HCT116 (cell line): ENCODE data around the gene LHPP. TPM values are rescaled to one million over a fixed set of nuclear protein-coding genes. Genes with fewer than 3 reads are reported as not detected.

Source experiments
- ATAC-seq: fragments of 200-7000 bp; cut with Tn5 transposase; 2 replicates; pipeline ENCODE4 v1.9.1; 2020; ENCODE audit warnings: mild to moderate bottlenecking, moderate library complexity
- BruUV-seq: library from RNA; stranded (reverse); fragments of 400-500 nt; replicated peaks from 2 replicates; lab custom pipeline; 2021; lab: Mats Ljungman, UMichigan
- CTCF ChIA-PET: fragments of 300-600 bp; sonication (Branson Sonifier 250); formaldehyde crosslinking; loops from one replicate; lab custom pipeline; 2021; ENCODE audit warnings: antibody characterized with exemption; lab: Charles Lee
- POLR2A ChIA-PET: fragments of 300-600, 350-600 bp; sonication (Branson Sonifier 250); formaldehyde crosslinking; loops from one replicate; lab custom pipeline; 2021; ENCODE audit warnings: antibody characterized with exemption; lab: Charles Lee
- RAD21 ChIA-PET, 2 experiments: fragments of 300-600 bp; sonication (Branson Sonifier 250); formaldehyde crosslinking; loops; one replicate each; lab custom pipeline; 2023; ENCODE audit warnings: low total read pairs in 2 of 2; ENCODE audit not compliant: uncharacterized antibody in 2 of 2, unreplicated experiment in 2 of 2, low non-redundant PET in 1 of 2; lab: Charles Lee
- DNase-seq: peaks from one replicate; pipeline ENCODE4 v3.0.0-alpha.2; 2010; ENCODE audit warnings: low read depth, low spot score
- H2AFZ ChIP-seq: fragments of 200-600 bp; shearing (Covaris generic), sonication (generic); 2 replicates; pipeline ENCODE4 v1.6.1; 2017; ENCODE audit warnings: low read depth, mixed run types, mixed read lengths, antibody characterized with exemption, low read length; ENCODE audit not compliant: poor library complexity, severe bottlenecking
- H3K27ac ChIP-seq: 2 replicates; pipeline ENCODE4 v1.5.1; 2012; ENCODE audit warnings: low read depth, low read length
- H3K27me3 ChIP-seq: fragments of 200-600 bp; sonication (generic); 2 replicates; pipeline ENCODE4 v1.6.1; 2016; ENCODE audit warnings: mixed run types, low read length, mixed read lengths; ENCODE audit not compliant: insufficient read depth
- H3K36me3 ChIP-seq, 2 experiments: fragments of 200-500 bp in 1 of 2; fragments of 200-600 bp in 1 of 2; sonication (Bioruptor generic) in 1 of 2; sonication (generic) in 1 of 2; 2 replicates each; pipeline versions ENCODE4 v1.5.1 to v1.6.1; 2014 to 2016; ENCODE audit warnings: low read length in 2 of 2, inconsistent platforms in 1 of 2, mixed read lengths in 1 of 2, mixed run types in 1 of 2; ENCODE audit not compliant: insufficient read depth in 2 of 2, control insufficient read depth in 1 of 2
- H3K4me1 ChIP-seq, 2 experiments: fragments of 200-600 bp in 1 of 2; sonication (generic) in 1 of 2; 2 replicates each; pipeline versions ENCODE4 v1.5.1 to v1.6.1; 2012 to 2017; ENCODE audit warnings: low read length in 2 of 2, inconsistent platforms in 1 of 2, mild to moderate bottlenecking in 1 of 2, mixed read lengths in 1 of 2, mixed run types in 1 of 2, moderate library complexity in 1 of 2; ENCODE audit not compliant: insufficient read depth in 2 of 2, control insufficient read depth in 1 of 2
- H3K4me2 ChIP-seq: fragments of 200-600 bp; sonication (generic); 2 replicates; pipeline ENCODE4 v1.6.1; 2017; ENCODE audit warnings: mixed run types, low read length, mixed read lengths
- H3K4me3 ChIP-seq, 2 experiments: fragments of 200-600 bp in 1 of 2; sonication (generic) in 1 of 2; replicated peaks in 1 of 2; 2 replicates each; pipeline ENCODE4 v1.5.1; 2011 to 2016; ENCODE audit warnings: low read length in 2 of 2, control low read depth in 1 of 2, low read depth in 1 of 2, mild to moderate bottlenecking in 1 of 2, mixed read lengths in 1 of 2, mixed run types in 1 of 2
- H3K79me2 ChIP-seq: fragments of 200-600 bp; sonication (generic); 2 replicates; pipeline ENCODE4 v1.6.1; 2017; ENCODE audit warnings: mild to moderate bottlenecking, mixed run types, low read length, moderate library complexity, mixed read lengths; ENCODE audit not compliant: insufficient read depth
- H3K9ac ChIP-seq: fragments of 200-600 bp; sonication (generic); 2 replicates; pipeline ENCODE4 v1.6.1; 2016; ENCODE audit warnings: low read length, mixed read lengths
- H3K9me2 ChIP-seq: fragments of 200-600 bp; sonication (generic), shearing (Covaris generic); 2 replicates; pipeline ENCODE4 v1.6.1; 2017; ENCODE audit warnings: mixed run types, mild to moderate bottlenecking, moderate library complexity; ENCODE audit not compliant: insufficient read depth
- H3K9me3 ChIP-seq, 2 experiments: fragments of 200-500 bp in 1 of 2; fragments of 200-600 bp in 1 of 2; sonication (Bioruptor generic) in 1 of 2; sonication (generic) in 1 of 2; 2 replicates each; pipeline ENCODE4 v1.6.1; 2014 to 2017; ENCODE audit warnings: low read length in 2 of 2, mixed read lengths in 2 of 2, inconsistent platforms in 1 of 2, low read depth in 1 of 2, mild to moderate bottlenecking in 1 of 2, mixed run types in 1 of 2, moderate library complexity in 1 of 2; ENCODE audit not compliant: control insufficient read depth in 1 of 2, insufficient read depth in 1 of 2
- H4K20me1 ChIP-seq: fragments of 200-600 bp; sonication (generic), shearing (Covaris generic); 2 replicates; pipeline ENCODE4 v1.6.1; 2017; ENCODE audit warnings: mixed run types, mild to moderate bottlenecking, moderate library complexity; ENCODE audit not compliant: insufficient read depth
- CEBPB ChIP-seq: IDR thresholded peaks from 2 replicates; pipeline ENCODE4 v1.6.1; 2012; ENCODE audit warnings: low read depth
- ELF1 ChIP-seq: IDR thresholded peaks from 2 replicates; pipeline ENCODE4 v1.6.1; 2012; ENCODE audit warnings: low read depth, borderline replicate concordance
- EZH2phosphoT487 ChIP-seq: fragments of 200-600 bp; IDR thresholded peaks from 2 replicates; pipeline ENCODE4 v1.6.1; 2018; ENCODE audit warnings: antibody characterized with exemption, borderline replicate concordance
- FOSL1 ChIP-seq: IDR thresholded peaks from 2 replicates; pipeline ENCODE4 v1.6.1; 2012; ENCODE audit warnings: low read depth
- POLR2A ChIP-seq: IDR thresholded peaks from 2 replicates; pipeline ENCODE4 v1.7.0; 2011; ENCODE audit warnings: borderline replicate concordance; ENCODE audit not compliant: insufficient read depth, insufficient read length; ENCODE audit errors: extremely low read depth
- POLR2AphosphoS5 ChIP-seq: IDR thresholded peaks from 2 replicates; pipeline ENCODE4 v1.6.1; 2011; ENCODE audit warnings: mild to moderate bottlenecking, low read depth, low read length, moderate library complexity
- RAD21 ChIP-seq: IDR thresholded peaks from 2 replicates; pipeline ENCODE4 v1.6.1; 2012; ENCODE audit warnings: low read depth, mild to moderate bottlenecking
- SIN3A ChIP-seq: IDR thresholded peaks from 2 replicates; pipeline ENCODE4 v1.6.1; 2012; ENCODE audit warnings: low read depth
- SP1 ChIP-seq: IDR thresholded peaks from 2 replicates; pipeline ENCODE4 v1.6.1; 2012; ENCODE audit warnings: low read depth
- SRF ChIP-seq: IDR thresholded peaks from 2 replicates; pipeline ENCODE4 v1.6.1; 2012; ENCODE audit warnings: low read depth
- YY1 ChIP-seq: IDR thresholded peaks from 2 replicates; pipeline ENCODE4 v1.6.1; 2011; ENCODE audit warnings: low read length, low read depth, moderate library complexity, mild to moderate bottlenecking; ENCODE audit not compliant: insufficient replicate concordance; ENCODE audit errors: extremely low read depth
- intact Hi-C: fragments of 100-400 bp; cut with micrococcal nuclease; formaldehyde crosslinking; loops from 2 replicates; pipeline ENCODE4 v1.10.0; 2022
- total RNA-seq: library from RNA; stranded (reverse); gene quantifications from one replicate; pipeline ENCODE4 v1.2.1, GENCODE V29; 2021; ENCODE audit not compliant: unreplicated experiment
- TF ChIP-seq, protein P1 (sequence below): IDR thresholded peaks from 2 replicates; pipeline ENCODE4 v1.6.1; 2012; ENCODE audit warnings: low read depth
- TF ChIP-seq, protein P2 (sequence below): IDR thresholded peaks from 2 replicates; pipeline ENCODE4 v1.6.1; 2012
- TF ChIP-seq, protein P3 (sequence below): IDR thresholded peaks from 2 replicates; pipeline ENCODE4 v1.6.1; 2012

The LHPP gene
- total RNA-seq, 1 experiment from 2014 or later = 45.8 TPM

DNA sequence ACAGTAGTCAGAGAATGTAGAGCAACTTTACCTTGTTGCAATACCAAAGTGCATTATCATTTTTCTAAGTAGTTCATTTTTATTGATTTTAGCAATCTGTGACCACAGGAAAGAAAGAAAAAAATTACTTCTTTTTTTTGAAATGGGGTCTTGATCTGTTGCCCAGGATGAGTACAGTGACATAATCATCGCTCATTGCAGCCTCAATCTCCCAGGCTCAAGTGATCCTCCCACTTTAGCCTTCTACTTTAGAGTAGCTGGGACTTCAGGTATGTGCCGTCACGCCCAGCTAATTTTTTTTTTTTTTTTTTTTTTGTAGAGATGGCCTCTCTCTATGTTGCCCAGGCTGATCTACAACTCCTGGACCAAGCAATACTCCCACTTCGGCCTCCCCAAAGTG lies 31.5 kb upstream of the LHPP start (continued):
- TF ChIP-seq, protein P1, sequence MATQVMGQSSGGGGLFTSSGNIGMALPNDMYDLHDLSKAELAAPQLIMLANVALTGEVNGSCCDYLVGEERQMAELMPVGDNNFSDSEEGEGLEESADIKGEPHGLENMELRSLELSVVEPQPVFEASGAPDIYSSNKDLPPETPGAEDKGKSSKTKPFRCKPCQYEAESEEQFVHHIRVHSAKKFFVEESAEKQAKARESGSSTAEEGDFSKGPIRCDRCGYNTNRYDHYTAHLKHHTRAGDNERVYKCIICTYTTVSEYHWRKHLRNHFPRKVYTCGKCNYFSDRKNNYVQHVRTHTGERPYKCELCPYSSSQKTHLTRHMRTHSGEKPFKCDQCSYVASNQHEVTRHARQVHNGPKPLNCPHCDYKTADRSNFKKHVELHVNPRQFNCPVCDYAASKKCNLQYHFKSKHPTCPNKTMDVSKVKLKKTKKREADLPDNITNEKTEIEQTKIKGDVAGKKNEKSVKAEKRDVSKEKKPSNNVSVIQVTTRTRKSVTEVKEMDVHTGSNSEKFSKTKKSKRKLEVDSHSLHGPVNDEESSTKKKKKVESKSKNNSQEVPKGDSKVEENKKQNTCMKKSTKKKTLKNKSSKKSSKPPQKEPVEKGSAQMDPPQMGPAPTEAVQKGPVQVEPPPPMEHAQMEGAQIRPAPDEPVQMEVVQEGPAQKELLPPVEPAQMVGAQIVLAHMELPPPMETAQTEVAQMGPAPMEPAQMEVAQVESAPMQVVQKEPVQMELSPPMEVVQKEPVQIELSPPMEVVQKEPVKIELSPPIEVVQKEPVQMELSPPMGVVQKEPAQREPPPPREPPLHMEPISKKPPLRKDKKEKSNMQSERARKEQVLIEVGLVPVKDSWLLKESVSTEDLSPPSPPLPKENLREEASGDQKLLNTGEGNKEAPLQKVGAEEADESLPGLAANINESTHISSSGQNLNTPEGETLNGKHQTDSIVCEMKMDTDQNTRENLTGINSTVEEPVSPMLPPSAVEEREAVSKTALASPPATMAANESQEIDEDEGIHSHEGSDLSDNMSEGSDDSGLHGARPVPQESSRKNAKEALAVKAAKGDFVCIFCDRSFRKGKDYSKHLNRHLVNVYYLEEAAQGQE = no peak
- no peak for TF ChIP-seq SIN3A
- no peak for TF ChIP-seq EZH2phosphoT487
- TF ChIP-seq, protein P2, sequence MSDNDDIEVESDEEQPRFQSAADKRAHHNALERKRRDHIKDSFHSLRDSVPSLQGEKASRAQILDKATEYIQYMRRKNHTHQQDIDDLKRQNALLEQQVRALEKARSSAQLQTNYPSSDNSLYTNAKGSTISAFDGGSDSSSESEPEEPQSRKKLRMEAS = no peak
- no peak for TF ChIP-seq YY1
- no peak for TF ChIP-seq SP1

DNA sequence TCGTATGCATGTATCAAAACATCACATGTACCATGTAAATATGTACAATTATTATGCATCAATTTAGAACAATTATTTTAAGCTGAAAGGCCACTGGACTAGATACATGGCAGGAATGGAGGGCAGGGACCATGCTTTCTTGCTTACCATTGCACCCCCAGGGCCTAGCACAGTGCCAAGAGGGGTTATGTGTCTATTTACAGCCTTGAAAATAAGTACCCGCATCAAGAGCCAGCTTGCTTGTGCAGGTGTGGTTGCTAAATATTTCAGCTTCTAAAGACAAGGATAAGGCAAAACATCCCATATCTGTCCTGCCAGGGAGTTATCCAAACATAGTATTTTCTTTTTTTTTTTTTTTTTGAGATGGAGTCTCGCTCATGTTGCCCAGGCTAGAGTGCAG lies 28.2 kb upstream of the LHPP start:
- H3K27ac ChIP-seq = no peak overlapping the region
- H3K27me3 ChIP-seq = no peaks in the 10 kb centered on the region
- H4K20me1 ChIP-seq = no peaks in the 10 kb centered on the region
- no peak overlapping the region for H3K4me2 ChIP-seq
- H3K9me3 ChIP-seq = no peaks in the 10 kb centered on the region
- H3K4me3 ChIP-seq = no peak overlapping the region
- peaks cover 2 to 16% of the 10 kb centered on the region in 2 experiments; a peak in 2 of 4 replicates for H3K4me1 ChIP-seq
- H3K9ac ChIP-seq = no peak overlapping the region
- ATAC-seq = no peak
- H3K36me3 ChIP-seq = no peaks in the 10 kb centered on the region
- H3K9me2 ChIP-seq = no peaks in the 10 kb centered on the region
- DNase-seq = no peak
- ChIA-PET CTCF (interaction anchor here (0.7 to 1.4 kb wide), 3 partner anchors 12 to 435 kb away, joined by 3 to 5 read pairs (median 4); no protein-coding TSS in a partner anchor), RAD21 (interaction anchor here in 1 of 2 experiments (0.7 kb wide), 1 partner anchor 439 kb away, joined by 5 read pairs; no protein-coding TSS in a partner anchor), POLR2A (interaction anchor here (1.7 to 2.3 kb wide), 2 partner anchors 14 to 16 kb away, joined by 4 to 12 read pairs; partner anchors contain the start of gene OAT)
- intact Hi-C loops = no loop called here
- no peaks in the 10 kb centered on the region for H3K79me2 ChIP-seq
- no TSS peak for BruUV-seq
- H2AFZ ChIP-seq = no peak overlapping the region
- TF ChIP-seq ELF1 (no peak), POLR2A (no peak), SRF (no peak), YY1 (no peak), POLR2AphosphoS5 (no peak), CEBPB (no peak), EZH2phosphoT487 (no peak), SIN3A (no peak), FOSL1 (no peak), RAD21 (no peak)
- TF ChIP-seq, protein P3, sequence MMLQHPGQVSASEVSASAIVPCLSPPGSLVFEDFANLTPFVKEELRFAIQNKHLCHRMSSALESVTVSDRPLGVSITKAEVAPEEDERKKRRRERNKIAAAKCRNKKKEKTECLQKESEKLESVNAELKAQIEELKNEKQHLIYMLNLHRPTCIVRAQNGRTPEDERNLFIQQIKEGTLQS = no peak
- TF ChIP-seq, protein P2 = no peak
- TF ChIP-seq, protein P1 = no peak
